Keratinocyte (primary cell): Measurements from ENCODE around the gene TBL1XR1.

Experiments
- EZH2 ChIP-seq: IDR thresholded peaks from one replicate; pipeline ENCODE4 v1.6.1; 2012; ENCODE audit warnings: inconsistent platforms, mild to moderate bottlenecking, low read length, moderate library complexity
- TF ChIP-seq, protein P1 (sequence below), 3 experiments: IDR thresholded peaks in 1 of 3; conservative IDR thresholded peaks in 1 of 3; optimal IDR thresholded peaks in 1 of 3; 2 replicates in 2 of 3; 3 replicates in 1 of 3; pipeline versions ENCODE3 to v1.5.1; 2011; ENCODE audit warnings: low read length in 3 of 3, mild to moderate bottlenecking in 3 of 3, moderate library complexity in 2 of 3, control low read depth in 1 of 3, inconsistent platforms in 1 of 3; ENCODE audit not compliant: insufficient read depth in 2 of 3; ENCODE audit errors: extremely low read depth in 1 of 3

GRCh38 chr3:177119829-177120228, 77.5 kb downstream of the TBL1XR1 start:
- TF ChIP-seq, protein P1, sequence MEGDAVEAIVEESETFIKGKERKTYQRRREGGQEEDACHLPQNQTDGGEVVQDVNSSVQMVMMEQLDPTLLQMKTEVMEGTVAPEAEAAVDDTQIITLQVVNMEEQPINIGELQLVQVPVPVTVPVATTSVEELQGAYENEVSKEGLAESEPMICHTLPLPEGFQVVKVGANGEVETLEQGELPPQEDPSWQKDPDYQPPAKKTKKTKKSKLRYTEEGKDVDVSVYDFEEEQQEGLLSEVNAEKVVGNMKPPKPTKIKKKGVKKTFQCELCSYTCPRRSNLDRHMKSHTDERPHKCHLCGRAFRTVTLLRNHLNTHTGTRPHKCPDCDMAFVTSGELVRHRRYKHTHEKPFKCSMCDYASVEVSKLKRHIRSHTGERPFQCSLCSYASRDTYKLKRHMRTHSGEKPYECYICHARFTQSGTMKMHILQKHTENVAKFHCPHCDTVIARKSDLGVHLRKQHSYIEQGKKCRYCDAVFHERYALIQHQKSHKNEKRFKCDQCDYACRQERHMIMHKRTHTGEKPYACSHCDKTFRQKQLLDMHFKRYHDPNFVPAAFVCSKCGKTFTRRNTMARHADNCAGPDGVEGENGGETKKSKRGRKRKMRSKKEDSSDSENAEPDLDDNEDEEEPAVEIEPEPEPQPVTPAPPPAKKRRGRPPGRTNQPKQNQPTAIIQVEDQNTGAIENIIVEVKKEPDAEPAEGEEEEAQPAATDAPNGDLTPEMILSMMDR (optimal IDR thresholded peaks at IDR 0.05 in 1 of 3, IDR thresholded peaks at IDR 0.05 in 1 of 3, conservative IDR thresholded peaks at IDR 0.05 in 1 of 3; ENCODE audit: extremely low read depth in 1 of 3, insufficient read depth in 2 of 3, low read length in 3 of 3) = no peak
- no peak for TF ChIP-seq EZH2
